ENCODE measurements around the gene NDRG2. TPM values are rescaled to one million over a fixed set of nuclear protein-coding genes. Genes with fewer than 3 reads are reported as not detected.

The NDRG2 gene
- total and polyA plus RNA-seq, 4 donors = 46.1 to 112 (median 58.6) TPM

DNA sequence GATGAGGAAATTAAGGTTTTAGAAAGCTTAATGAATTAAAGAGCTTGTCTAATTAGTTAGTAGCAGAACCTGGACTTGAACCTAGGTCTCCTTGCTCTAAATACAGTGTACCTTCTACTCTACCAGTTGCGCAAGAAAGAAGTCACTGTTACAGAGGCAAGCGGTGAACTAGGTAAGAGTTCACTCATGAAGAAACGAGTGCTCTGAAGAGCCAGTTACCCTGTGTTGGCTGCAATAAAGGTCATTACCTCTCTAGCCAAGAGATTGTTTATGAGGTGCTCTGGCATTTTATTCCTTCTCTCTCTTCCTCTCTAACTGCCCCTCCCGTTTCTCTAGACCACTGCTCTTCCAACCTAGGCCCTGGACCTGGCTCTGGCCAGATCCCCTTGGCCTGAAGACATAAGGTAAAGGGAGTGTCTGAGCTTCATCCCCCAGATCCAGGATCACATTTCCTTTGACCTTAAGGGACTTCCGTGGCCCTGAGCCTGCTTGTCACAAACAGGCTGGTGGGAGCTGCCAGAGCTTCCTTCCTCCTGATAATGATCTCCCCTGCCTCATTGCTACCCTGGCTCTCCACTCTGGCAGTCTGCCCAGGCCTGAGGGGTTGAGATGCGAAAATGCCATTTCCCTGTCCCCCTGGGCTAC is 19.2 kb upstream of the NDRG2 start:
- 17 to 21% methylated on average over 6 of the region's 6 CpGs for WGBS, 2 donors
- Histone ChIP-seq H3K27ac (ENCODE audit: low read depth in 1 of 2, low read length in 1 of 2) (peak overlapping the region; percentile 28 to 50), H3K9ac (ENCODE audit: insufficient read depth in 1 of 2, low read length in 2 of 2) (no peak overlapping the region), H3K36me3 (ENCODE audit: control insufficient read depth in 4 of 4, insufficient read depth in 4 of 4, low read length in 4 of 4) (no peaks in the 10 kb centered on the region), H3K4me3 (no peak overlapping the region), H3K9me3 (ENCODE audit: control insufficient read depth in 4 of 4, insufficient read depth in 3 of 4, low read length in 3 of 4) (peaks cover 0 to 2% (median 0%) of the 10 kb centered on the region in 4 donors), H3K27me3 (ENCODE audit: control insufficient read depth in 3 of 3, insufficient read depth in 3 of 3, low read length in 2 of 3) (no peaks in the 10 kb centered on the region), H3K4me1 (ENCODE audit: control insufficient read depth in 5 of 5, insufficient read depth in 5 of 5, low read length in 5 of 5) (peaks cover 9 to 26% (median 12%) of the 10 kb centered on the region in 5 donors)
- DNase-seq = peak in 1 of 3 donors; percentile 34
- ATAC-seq (ENCODE audit: insufficient read depth, low FRiP score) = no peak
- TF ChIP-seq, protein P1, sequence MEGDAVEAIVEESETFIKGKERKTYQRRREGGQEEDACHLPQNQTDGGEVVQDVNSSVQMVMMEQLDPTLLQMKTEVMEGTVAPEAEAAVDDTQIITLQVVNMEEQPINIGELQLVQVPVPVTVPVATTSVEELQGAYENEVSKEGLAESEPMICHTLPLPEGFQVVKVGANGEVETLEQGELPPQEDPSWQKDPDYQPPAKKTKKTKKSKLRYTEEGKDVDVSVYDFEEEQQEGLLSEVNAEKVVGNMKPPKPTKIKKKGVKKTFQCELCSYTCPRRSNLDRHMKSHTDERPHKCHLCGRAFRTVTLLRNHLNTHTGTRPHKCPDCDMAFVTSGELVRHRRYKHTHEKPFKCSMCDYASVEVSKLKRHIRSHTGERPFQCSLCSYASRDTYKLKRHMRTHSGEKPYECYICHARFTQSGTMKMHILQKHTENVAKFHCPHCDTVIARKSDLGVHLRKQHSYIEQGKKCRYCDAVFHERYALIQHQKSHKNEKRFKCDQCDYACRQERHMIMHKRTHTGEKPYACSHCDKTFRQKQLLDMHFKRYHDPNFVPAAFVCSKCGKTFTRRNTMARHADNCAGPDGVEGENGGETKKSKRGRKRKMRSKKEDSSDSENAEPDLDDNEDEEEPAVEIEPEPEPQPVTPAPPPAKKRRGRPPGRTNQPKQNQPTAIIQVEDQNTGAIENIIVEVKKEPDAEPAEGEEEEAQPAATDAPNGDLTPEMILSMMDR (IDR thresholded peaks at IDR 0.05; ENCODE audit: control extremely low read depth, extremely low read depth) = no peak

DNA sequence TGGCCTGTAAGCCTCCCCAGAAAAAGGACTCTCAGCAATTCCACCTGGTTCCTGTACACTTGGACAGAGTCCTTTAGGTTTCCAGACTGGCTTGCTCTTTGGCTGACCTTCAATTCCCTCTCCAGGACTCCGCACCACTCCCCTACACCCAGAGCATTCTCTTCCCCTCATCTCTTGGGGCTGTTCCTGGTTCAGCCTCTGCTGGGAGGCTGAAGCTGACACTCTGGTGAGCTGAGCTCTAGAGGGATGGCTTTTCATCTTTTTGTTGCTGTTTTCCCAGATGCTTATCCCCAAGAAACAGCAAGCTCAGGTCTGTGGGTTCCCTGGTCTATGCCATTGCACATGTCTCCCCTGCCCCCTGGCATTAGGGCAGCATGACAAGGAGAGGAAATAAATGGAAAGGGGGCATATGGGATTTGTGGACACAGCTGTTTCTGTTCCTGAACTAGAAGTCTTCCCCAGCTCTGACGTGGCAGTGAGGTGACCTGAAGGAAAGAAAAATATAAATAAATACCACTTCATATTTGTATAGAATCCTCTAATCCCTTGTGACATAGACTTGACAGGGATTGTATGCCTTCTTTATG is 18.6 kb upstream of the NDRG2 start:
- ATAC-seq (ENCODE audit: insufficient read depth, low FRiP score) (no peak), DNase-seq (no peak)
- TF ChIP-seq, protein P1 (IDR thresholded peaks at IDR 0.05; ENCODE audit: control extremely low read depth, extremely low read depth) = no peak
- Histone ChIP-seq H3K9ac (ENCODE audit: insufficient read depth in 1 of 2, low read length in 2 of 2) (no peak overlapping the region), H3K27ac (ENCODE audit: low read depth in 1 of 2, low read length in 1 of 2) (peak overlapping the region in 1 of 2 donors; percentile 17), H3K4me1 (ENCODE audit: control insufficient read depth in 5 of 5, insufficient read depth in 5 of 5, low read length in 5 of 5) (peaks cover 12 to 31% (median 16%) of the 10 kb centered on the region in 5 donors), H3K36me3 (ENCODE audit: control insufficient read depth in 4 of 4, insufficient read depth in 4 of 4, low read length in 4 of 4) (no peaks in the 10 kb centered on the region), H3K9me3 (ENCODE audit: control insufficient read depth in 4 of 4, insufficient read depth in 3 of 4, low read length in 3 of 4) (peaks cover 0 to 2% (median 0%) of the 10 kb centered on the region in 4 donors), H3K27me3 (ENCODE audit: control insufficient read depth in 3 of 3, insufficient read depth in 3 of 3, low read length in 2 of 3) (no peaks in the 10 kb centered on the region), H3K4me3 (no peak overlapping the region)
- 40 to 53% methylated on average over 2 of the region's 2 CpGs for WGBS, 2 donors

DNA sequence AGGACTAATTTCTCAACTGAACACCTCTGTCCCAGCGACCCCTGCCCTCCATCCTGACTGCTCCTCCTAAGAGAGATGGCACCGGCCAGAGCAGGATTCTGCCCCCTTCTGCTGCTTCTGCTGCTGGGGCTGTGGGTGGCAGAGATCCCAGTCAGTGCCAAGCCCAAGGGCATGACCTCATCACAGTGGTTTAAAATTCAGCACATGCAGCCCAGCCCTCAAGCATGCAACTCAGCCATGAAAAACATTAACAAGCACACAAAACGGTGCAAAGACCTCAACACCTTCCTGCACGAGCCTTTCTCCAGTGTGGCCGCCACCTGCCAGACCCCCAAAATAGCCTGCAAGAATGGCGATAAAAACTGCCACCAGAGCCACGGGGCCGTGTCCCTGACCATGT is 18.1 kb upstream of the NDRG2 start:
- ATAC-seq (ENCODE audit: insufficient read depth, low FRiP score) = no peak
- no peak for DNase-seq
- H3K36me3 ChIP-seq (ENCODE audit: control insufficient read depth in 4 of 4, insufficient read depth in 4 of 4, low read length in 4 of 4) = no peaks in the 10 kb centered on the region
- H3K4me3 ChIP-seq = no peak overlapping the region
- H3K9me3 ChIP-seq (ENCODE audit: control insufficient read depth in 4 of 4, insufficient read depth in 3 of 4, low read length in 3 of 4) = peaks cover 0 to 2% (median 0%) of the 10 kb centered on the region in 4 donors
- H3K27ac ChIP-seq (ENCODE audit: low read depth in 1 of 2, low read length in 1 of 2) = no peak overlapping the region
- TF ChIP-seq, protein P1 (IDR thresholded peaks at IDR 0.05; ENCODE audit: control extremely low read depth, extremely low read depth) = no peak
- no peaks in the 10 kb centered on the region for H3K27me3 ChIP-seq (ENCODE audit: control insufficient read depth in 3 of 3, insufficient read depth in 3 of 3, low read length in 2 of 3)
- peaks cover 12 to 30% (median 21%) of the 10 kb centered on the region in 5 donors for H3K4me1 ChIP-seq (ENCODE audit: control insufficient read depth in 5 of 5, insufficient read depth in 5 of 5, low read length in 5 of 5)
- H3K9ac ChIP-seq (ENCODE audit: insufficient read depth in 1 of 2, low read length in 2 of 2) = no peak overlapping the region
- WGBS, 2 donors = 52 to 57% methylated on average over 8 of the region's 8 CpGs
